Gastrocnemius medialis (tissue), 4 donors: ENCODE data around the gene GHITM. TPM values are rescaled to one million over a fixed set of nuclear protein-coding genes. Genes with fewer than 3 reads are reported as not detected.

Experiments used
- ATAC-seq, 2 donors: fragments of 150-250 bp; one replicate each; pipeline ENCODE4 v1.9.1; 2016
- DNase-seq, 2 donors: peaks; one replicate each; pipeline ENCODE4 v3.0.0-alpha.2; 2019
- H3K27ac ChIP-seq, 4 donors: fragments of 200-600 bp; sonication (generic); 1 replicate in 1 of 4; 2 replicates in 3 of 4; pipeline ENCODE4 v1.5.1; 2016 to 2018; ENCODE audit warnings: mild to moderate bottlenecking in 2 of 4, moderate library complexity in 1 of 4
- H3K27me3 ChIP-seq, 3 donors: fragments of 200-600 bp; sonication (generic) in 2 of 3; 1 replicate in 1 of 3; 2 replicates in 2 of 3; pipeline versions ENCODE4 v1.5.1 to v1.6.0; 2016 to 2019; ENCODE audit warnings: mild to moderate bottlenecking in 1 of 3, moderate library complexity in 1 of 3
- H3K36me3 ChIP-seq, 2 donors: fragments of 200-600 bp; sonication (generic) in 1 of 2; one replicate each; pipeline ENCODE4 v1.5.1; 2017 to 2018
- H3K4me1 ChIP-seq, 2 donors: fragments of 200-600 bp; sonication (generic) in 1 of 2; one replicate each; pipeline ENCODE4 v1.5.1; 2016 to 2017; ENCODE audit warnings: mild to moderate bottlenecking in 2 of 2
- H3K4me3 ChIP-seq, 4 donors: fragments of 200-600 bp; sonication (generic) in 3 of 4; 1 replicate in 1 of 4; 2 replicates in 3 of 4; pipeline ENCODE4 v1.5.1; 2016 to 2019; ENCODE audit warnings: mild to moderate bottlenecking in 2 of 4
- H3K9me3 ChIP-seq, 3 donors: fragments of 200-600 bp; sonication (generic) in 2 of 3; 1 replicate in 1 of 3; 2 replicates in 2 of 3; pipeline ENCODE4 v1.5.1; 2016 to 2019
- POLR2A ChIP-seq, 2 donors: fragments of 450-650 bp; IDR thresholded peaks; one replicate each; pipeline ENCODE4 v1.6.1; 2017; ENCODE audit warnings: antibody characterized with exemption in 2 of 2, mild to moderate bottlenecking in 2 of 2, moderate library complexity in 2 of 2
- in situ Hi-C, 4 donors: fragments of 200-750 bp; cut with MboI; loops; one replicate each; pipeline versions ENCODE4 v1.15.0 to v1.8.0; 2017; ENCODE audit warnings: low sequenced_read_pairs in 4 of 4
- intact Hi-C: fragments of 100-400 bp; cut with DNase I; formaldehyde crosslinking; loops from one replicate; pipeline ENCODE4 v1.15.1; 2023; ENCODE audit warnings: low total_unique reads
- total RNA-seq, 4 donors: library from RNA; depleted of rRNA; stranded (reverse); fragments of >200 nt; gene quantifications; one replicate each; pipeline versions ENCODE4 v1.1.0 to v1.2.3, GENCODE V29; 2016
- TF ChIP-seq, protein P1 (sequence below), 5 experiments: fragments of 450-650 bp in 3 of 5; fragments of 200-600 bp in 2 of 5; sonication (generic) in 2 of 5; IDR thresholded peaks in 4 of 5; conservative IDR thresholded peaks in 1 of 5; 1 replicate in 4 of 5; 2 replicates in 1 of 5; pipeline ENCODE4 v1.5.1; 2016 to 2019; ENCODE audit warnings: antibody characterized with exemption in 5 of 5, mild to moderate bottlenecking in 3 of 5, moderate library complexity in 3 of 5

GHITM gene
- total RNA-seq, 4 donors from 2014 or later, result 307 to 444 (median 358) TPM

DNA sequence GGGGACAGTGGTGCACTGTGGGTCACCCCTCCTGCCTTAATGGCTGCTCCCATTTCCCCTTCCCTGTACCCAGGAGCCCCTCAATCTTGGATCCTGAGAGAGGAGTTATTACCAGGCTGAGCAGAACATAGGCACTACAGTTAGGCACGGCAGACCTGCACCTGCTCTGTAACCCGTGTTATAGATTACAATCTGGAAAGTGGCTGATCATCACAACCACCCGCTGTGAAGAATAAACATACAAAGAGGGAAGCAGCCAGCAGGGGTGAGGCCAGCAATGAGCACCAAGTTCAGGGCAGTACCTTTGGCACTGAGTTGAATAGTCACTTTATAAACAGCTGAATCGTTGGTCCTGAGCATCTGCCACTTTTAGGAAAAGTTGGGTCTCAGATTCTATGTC is 56.8 kb downstream of the GHITM start:
- ATAC-seq (no peak), DNase-seq (no peak)
- in situ Hi-C loops (no loop called here), intact Hi-C loops (no loop called here)
- peaks cover 0 to 3% of the 10 kb centered on the region in 2 donors for H3K4me1 ChIP-seq
- TF ChIP-seq, protein P1, sequence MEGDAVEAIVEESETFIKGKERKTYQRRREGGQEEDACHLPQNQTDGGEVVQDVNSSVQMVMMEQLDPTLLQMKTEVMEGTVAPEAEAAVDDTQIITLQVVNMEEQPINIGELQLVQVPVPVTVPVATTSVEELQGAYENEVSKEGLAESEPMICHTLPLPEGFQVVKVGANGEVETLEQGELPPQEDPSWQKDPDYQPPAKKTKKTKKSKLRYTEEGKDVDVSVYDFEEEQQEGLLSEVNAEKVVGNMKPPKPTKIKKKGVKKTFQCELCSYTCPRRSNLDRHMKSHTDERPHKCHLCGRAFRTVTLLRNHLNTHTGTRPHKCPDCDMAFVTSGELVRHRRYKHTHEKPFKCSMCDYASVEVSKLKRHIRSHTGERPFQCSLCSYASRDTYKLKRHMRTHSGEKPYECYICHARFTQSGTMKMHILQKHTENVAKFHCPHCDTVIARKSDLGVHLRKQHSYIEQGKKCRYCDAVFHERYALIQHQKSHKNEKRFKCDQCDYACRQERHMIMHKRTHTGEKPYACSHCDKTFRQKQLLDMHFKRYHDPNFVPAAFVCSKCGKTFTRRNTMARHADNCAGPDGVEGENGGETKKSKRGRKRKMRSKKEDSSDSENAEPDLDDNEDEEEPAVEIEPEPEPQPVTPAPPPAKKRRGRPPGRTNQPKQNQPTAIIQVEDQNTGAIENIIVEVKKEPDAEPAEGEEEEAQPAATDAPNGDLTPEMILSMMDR (IDR thresholded peaks at IDR 0.05 in 4 of 5, conservative IDR thresholded peaks at IDR 0.05 in 1 of 5), result no peak
- no peak for TF ChIP-seq POLR2A (IDR thresholded peaks at IDR 0.05)
- no peak overlapping the region for H3K4me3 ChIP-seq
- no peak overlapping the region for H3K27ac ChIP-seq
- no peaks in the 10 kb centered on the region for H3K9me3 ChIP-seq
- H3K36me3 ChIP-seq, result no peaks in the 10 kb centered on the region
- peaks cover 15 to 25% (median 20%) of the 10 kb centered on the region in 3 donors for H3K27me3 ChIP-seq

DNA sequence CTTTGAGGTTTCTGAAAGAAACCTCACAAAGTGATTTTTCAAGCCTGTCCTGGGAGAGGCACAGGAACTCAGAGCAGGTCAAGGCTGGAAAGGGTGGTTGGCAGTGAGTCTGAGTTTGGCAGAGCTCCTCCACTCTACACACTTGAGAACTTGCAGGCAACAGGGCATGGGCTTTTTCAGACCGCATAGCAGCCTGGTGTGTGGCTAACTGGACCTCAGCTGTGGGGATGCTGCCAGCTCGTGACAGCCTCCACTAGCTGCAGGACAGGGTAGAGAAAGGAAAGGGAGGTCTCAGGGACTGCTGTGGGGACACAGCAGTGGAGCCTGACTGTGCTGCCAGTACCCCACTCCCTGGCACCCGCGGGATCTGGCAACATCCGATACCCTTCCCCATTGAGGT is 57.6 kb downstream of the GHITM start:
- DNase-seq (no peak), ATAC-seq (no peak)
- Histone ChIP-seq H3K4me3 (no peak overlapping the region), H3K4me1 (peaks cover 0 to 3% of the 10 kb centered on the region in 2 donors), H3K9me3 (no peaks in the 10 kb centered on the region), H3K27me3 (peaks cover 15 to 25% (median 20%) of the 10 kb centered on the region in 3 donors), H3K27ac (no peak overlapping the region), H3K36me3 (no peaks in the 10 kb centered on the region)
- in situ Hi-C loops (no loop called here), intact Hi-C loops (no loop called here)
- TF ChIP-seq, protein P1 (IDR thresholded peaks at IDR 0.05 in 4 of 5, conservative IDR thresholded peaks at IDR 0.05 in 1 of 5), result no peak
- TF ChIP-seq POLR2A (IDR thresholded peaks at IDR 0.05), result no peak

DNA sequence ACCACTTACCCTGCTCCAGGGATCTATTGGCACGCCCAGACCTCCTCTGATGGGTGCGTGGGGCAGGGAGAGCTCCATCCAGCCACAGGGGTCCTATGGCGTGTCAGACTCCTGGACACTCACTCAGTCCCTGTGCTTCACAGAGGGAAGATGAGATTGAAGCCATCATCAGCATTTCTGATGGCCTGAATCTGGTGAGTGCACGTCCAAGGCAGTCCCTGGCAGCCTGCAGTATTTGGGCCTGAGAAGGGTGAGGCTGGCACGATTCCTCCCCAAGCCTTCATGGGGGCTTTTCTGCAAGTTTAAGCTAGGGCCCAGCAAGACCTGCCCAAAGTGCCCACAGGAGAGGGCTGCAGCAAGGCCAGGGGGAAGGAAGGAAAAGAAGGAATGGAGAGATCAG is 58.3 kb downstream of the GHITM start:
- Histone ChIP-seq H3K27ac (no peak overlapping the region), H3K4me1 (peaks cover 0 to 3% of the 10 kb centered on the region in 2 donors), H3K27me3 (peaks cover 15 to 25% (median 20%) of the 10 kb centered on the region in 3 donors), H3K36me3 (no peaks in the 10 kb centered on the region), H3K9me3 (no peaks in the 10 kb centered on the region), H3K4me3 (no peak overlapping the region)
- no peak for DNase-seq
- intact Hi-C loops, result no loop called here
- ATAC-seq, result no peak
- in situ Hi-C loops, result no loop called here
- TF ChIP-seq, protein P1 (IDR thresholded peaks at IDR 0.05 in 4 of 5, conservative IDR thresholded peaks at IDR 0.05 in 1 of 5), result no peak
- no peak for TF ChIP-seq POLR2A (IDR thresholded peaks at IDR 0.05)

DNA sequence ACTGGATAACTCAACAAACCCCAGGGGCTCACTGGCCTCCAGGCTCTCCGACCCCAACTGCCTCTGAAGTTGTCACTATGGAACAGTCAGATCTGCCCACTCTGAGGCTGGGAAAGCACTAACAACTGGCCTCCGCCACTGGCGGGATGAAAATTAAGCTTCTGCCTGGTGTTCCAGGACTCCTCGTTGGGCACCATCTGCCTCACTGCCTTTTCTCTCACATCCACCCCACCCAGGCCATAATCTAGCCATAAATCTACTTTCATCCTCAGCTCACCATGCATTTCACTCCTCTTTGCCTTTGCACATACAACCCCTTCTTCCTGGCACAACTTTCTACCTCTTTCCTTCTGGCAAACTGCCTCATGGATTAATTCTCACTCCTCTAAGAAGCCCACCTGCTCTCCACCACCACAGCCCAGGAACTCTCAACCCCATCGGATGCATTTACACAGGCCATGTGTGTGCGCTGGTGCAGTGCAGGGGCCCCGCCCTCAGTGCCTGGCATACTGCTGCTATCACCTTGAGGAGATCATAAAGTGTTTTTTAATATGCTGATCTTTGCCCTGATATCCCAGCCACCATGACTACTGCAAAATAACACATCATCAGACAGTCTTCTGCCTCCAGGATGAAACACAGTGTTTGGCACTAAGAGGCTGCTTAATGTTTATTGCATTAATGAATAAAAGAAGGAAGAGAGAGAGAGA is 59.1 kb downstream of the GHITM start:
- DNase-seq, result no peak
- in situ Hi-C loops, result no loop called here

More for the DNA sequence above, 59.1 kb downstream of the GHITM start:
- intact Hi-C loops, result no loop called here
- Histone ChIP-seq H3K27ac (no peak overlapping the region), H3K4me3 (no peak overlapping the region), H3K27me3 (peaks cover 15 to 25% (median 20%) of the 10 kb centered on the region in 3 donors), H3K4me1 (peaks cover 0 to 3% of the 10 kb centered on the region in 2 donors), H3K36me3 (no peaks in the 10 kb centered on the region), H3K9me3 (no peaks in the 10 kb centered on the region)
- no peak for TF ChIP-seq POLR2A (IDR thresholded peaks at IDR 0.05)
- TF ChIP-seq, protein P1 (IDR thresholded peaks at IDR 0.05 in 4 of 5, conservative IDR thresholded peaks at IDR 0.05 in 1 of 5), result no peak
- ATAC-seq, result no peak
